ENCODE results near the gene FANCC.

FANCC gene

DNA sequence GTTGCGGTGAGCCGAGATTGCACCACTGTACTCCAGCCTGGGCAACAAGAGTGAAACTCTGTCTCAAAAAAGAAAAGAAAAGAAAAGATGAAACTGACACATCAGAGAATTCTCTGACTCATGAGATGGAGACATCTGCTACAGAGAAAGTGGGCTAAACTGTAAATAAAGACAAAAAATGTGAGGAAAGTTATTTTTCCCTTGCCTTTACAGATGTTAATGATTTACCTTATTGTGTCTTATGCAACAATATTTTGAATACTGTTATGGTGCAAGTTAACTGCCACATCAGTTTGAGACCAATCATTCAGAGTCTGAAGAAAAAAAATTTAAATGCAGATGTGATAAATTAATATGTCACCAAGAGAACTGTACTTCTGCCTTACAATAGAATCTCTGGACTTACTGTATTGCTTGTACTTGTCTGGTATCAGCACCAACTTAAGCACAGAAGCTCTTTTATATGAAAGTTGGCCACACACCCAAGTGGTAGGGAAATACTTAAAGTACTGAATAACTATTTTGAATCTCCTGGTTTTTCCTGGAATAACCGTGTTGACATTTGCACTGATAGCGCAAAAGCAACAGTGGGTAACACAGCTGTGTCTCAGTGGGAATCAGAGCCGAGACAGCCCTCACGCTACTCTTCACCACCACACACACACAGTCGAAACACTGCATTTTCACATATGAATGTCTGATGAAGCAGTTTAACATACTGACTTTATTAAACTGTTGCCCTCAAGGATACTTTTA, 169.9 kb downstream of the FANCC start:
- ATAC-seq (ENCODE audit: insufficient read depth, low read depth): peak; percentile 39; the same call in 1 of the 3 replicates
- Histone ChIP-seq H3K9me3 (ENCODE audit: insufficient read depth, low read length, severe bottlenecking) (no peaks in the 10 kb centered on the region), H3K4me3 (ENCODE audit: low read depth in 1 of 2, low read length in 2 of 2) (no peak overlapping the region), H3K36me3 (ENCODE audit: insufficient read depth, low read length) (no peaks in the 10 kb centered on the region), H2AFZ (ENCODE audit: low read depth, low read length) (no peak overlapping the region), H3K79me2 (ENCODE audit: insufficient read depth, low read length) (no peaks in the 10 kb centered on the region), H3K4me1 (ENCODE audit: insufficient read depth, low read length) (0 out of 2 replicates have a peak, but pooled peaks cover 5% of the 10 kb centered on the region), H4K20me1 (ENCODE audit: insufficient read depth, low read length) (no peaks in the 10 kb centered on the region), H3K27me3 (ENCODE audit: insufficient read depth, low read length, poor library complexity) (no peaks in the 10 kb centered on the region), H3K4me2 (ENCODE audit: insufficient read depth, low read length) (no peak overlapping the region), H3K27ac (ENCODE audit: low read length) (no peak overlapping the region), H3K9ac (ENCODE audit: low read depth, low read length) (no peak overlapping the region)
- DNase-seq: peak; percentile 23
- no peak for TF ChIP-seq EZH2 (IDR thresholded peaks at IDR 0.05; ENCODE audit: borderline replicate concordance, low read depth, low read length, severe bottlenecking)
- TF ChIP-seq CTCF (IDR thresholded peaks at IDR 0.05; ENCODE audit: borderline replicate concordance, extremely low read depth, low read length, poor library complexity, severe bottlenecking): no peak

DNA sequence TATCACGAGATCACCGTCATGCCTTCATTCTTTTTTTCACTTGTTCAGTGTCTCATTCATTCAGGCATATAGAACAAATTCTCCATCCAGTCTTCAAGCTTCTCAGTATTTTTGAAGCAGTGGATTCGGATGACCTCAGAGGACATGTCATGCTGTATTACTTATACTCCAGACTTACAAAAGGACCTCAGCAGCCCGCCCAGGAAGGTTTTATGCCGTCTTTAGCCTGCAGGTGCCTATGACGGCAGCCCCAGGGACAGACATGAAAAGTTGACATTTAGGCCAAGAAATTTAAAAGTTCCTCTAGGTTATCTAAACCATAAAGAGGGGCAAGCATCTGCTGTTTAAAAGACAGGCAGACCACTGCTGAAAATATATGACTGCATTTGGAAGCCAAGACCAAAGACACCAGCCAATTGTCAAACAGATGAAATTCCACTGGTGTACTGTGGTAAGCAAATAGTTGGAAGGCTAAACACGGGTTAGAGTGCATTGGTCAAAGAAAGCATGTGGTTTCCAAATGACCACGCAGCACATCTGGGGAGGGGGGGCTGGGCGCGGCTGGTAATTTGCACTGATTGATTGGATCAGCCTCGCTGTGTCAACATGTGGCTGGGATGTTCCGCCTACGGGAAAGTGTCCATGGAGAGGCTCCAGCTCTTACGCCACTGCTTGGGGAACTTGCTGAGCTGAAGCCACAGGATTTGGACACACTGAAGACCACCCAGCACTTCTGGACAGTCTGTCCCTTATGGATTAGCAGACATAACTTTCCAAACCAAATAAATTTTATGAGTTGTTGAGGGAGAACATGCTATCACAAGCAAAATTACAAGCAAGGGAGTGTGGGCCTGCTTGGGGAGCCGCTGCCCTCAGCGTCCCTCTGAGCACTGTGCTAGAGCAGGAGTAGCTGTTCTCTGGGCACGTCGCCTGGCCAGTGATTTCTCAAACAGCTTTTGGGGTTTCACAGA, 173.6 kb downstream of the FANCC start:
- Histone ChIP-seq H3K4me1 (ENCODE audit: insufficient read depth, low read length) (0 out of 2 replicates have a peak, but pooled peaks cover 5% of the 10 kb centered on the region), H3K4me3 (ENCODE audit: low read depth in 1 of 2, low read length in 2 of 2) (no peak overlapping the region), H3K27ac (ENCODE audit: low read length) (no peak overlapping the region), H3K4me2 (ENCODE audit: insufficient read depth, low read length) (no peak overlapping the region), H3K27me3 (ENCODE audit: insufficient read depth, low read length, poor library complexity) (no peaks in the 10 kb centered on the region), H4K20me1 (ENCODE audit: insufficient read depth, low read length) (no peaks in the 10 kb centered on the region), H2AFZ (ENCODE audit: low read depth, low read length) (no peak overlapping the region), H3K9me3 (ENCODE audit: insufficient read depth, low read length, severe bottlenecking) (no peaks in the 10 kb centered on the region), H3K36me3 (ENCODE audit: insufficient read depth, low read length) (no peaks in the 10 kb centered on the region), H3K79me2 (ENCODE audit: insufficient read depth, low read length) (no peaks in the 10 kb centered on the region), H3K9ac (ENCODE audit: low read depth, low read length) (no peak overlapping the region)
- TF ChIP-seq CTCF (IDR thresholded peaks at IDR 0.05; ENCODE audit: borderline replicate concordance, extremely low read depth, low read length, poor library complexity, severe bottlenecking) (no peak), EZH2 (IDR thresholded peaks at IDR 0.05; ENCODE audit: borderline replicate concordance, low read depth, low read length, severe bottlenecking) (no peak)
- no peak for DNase-seq
- no peak for ATAC-seq (ENCODE audit: insufficient read depth, low read depth)

DNA sequence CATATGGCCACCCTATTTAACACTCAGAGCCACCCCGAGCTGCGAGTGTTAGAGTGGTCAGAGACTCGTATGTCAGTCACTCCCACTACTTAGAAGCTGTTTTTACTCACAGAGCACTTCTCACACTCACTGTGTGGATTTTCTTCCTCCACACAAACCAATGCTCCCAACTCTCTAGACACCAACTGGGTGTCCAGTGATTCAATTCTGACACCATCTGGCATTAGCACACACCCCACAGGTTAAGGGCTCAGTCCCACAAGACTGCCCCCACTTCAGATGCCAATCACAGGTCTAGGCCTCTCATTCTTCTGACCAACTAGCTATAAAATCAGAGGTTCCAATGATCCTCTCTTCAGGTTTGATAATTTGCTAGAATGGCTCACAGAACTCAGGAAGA, 174.8 kb downstream of the FANCC start:
- Histone ChIP-seq H3K4me3 (ENCODE audit: low read depth in 1 of 2, low read length in 2 of 2) (no peak overlapping the region), H3K9ac (ENCODE audit: low read depth, low read length) (no peak overlapping the region), H3K9me3 (ENCODE audit: insufficient read depth, low read length, severe bottlenecking) (no peaks in the 10 kb centered on the region), H3K27me3 (ENCODE audit: insufficient read depth, low read length, poor library complexity) (no peaks in the 10 kb centered on the region), H3K36me3 (ENCODE audit: insufficient read depth, low read length) (no peaks in the 10 kb centered on the region), H4K20me1 (ENCODE audit: insufficient read depth, low read length) (no peaks in the 10 kb centered on the region), H3K4me1 (ENCODE audit: insufficient read depth, low read length) (no peaks in the 10 kb centered on the region), H2AFZ (ENCODE audit: low read depth, low read length) (no peak overlapping the region), H3K27ac (ENCODE audit: low read length) (no peak overlapping the region), H3K79me2 (ENCODE audit: insufficient read depth, low read length) (no peaks in the 10 kb centered on the region), H3K4me2 (ENCODE audit: insufficient read depth, low read length) (no peak overlapping the region)
- TF ChIP-seq EZH2 (IDR thresholded peaks at IDR 0.05; ENCODE audit: borderline replicate concordance, low read depth, low read length, severe bottlenecking) (no peak), CTCF (IDR thresholded peaks at IDR 0.05; ENCODE audit: borderline replicate concordance, extremely low read depth, low read length, poor library complexity, severe bottlenecking) (no peak)
- ATAC-seq (ENCODE audit: insufficient read depth, low read depth) (no peak), DNase-seq (no peak)

All from DND-41 (cell line).